Osteocyte (in vitro differentiated cells): ENCODE measurements around the gene LAMA3. TPM values are rescaled to one million over a fixed set of nuclear protein-coding genes. Genes with fewer than 3 reads are reported as not detected.

Source experiments
- DNase-seq: peaks from one replicate; pipeline ENCODE4 v3.0.0; 2021; ENCODE audit warnings: mixed read lengths; ENCODE audit not compliant: unreplicated experiment; ENCODE audit errors: extremely low spot score
- H3K27ac Mint-ChIP-seq: one replicate; pipeline ENCODE4 v1.8.0; 2021; ENCODE audit warnings: mild to moderate bottlenecking, mixed read lengths; ENCODE audit not compliant: unreplicated experiment
- H3K27me3 Mint-ChIP-seq: one replicate; pipeline ENCODE4 v1.8.0; 2021; ENCODE audit warnings: mixed read lengths; ENCODE audit not compliant: unreplicated experiment
- H3K36me3 Mint-ChIP-seq: one replicate; pipeline ENCODE4 v1.8.0; 2021; ENCODE audit warnings: mixed read lengths; ENCODE audit not compliant: unreplicated experiment
- H3K4me1 Mint-ChIP-seq: one replicate; pipeline ENCODE4 v1.8.0; 2021; ENCODE audit warnings: mixed read lengths; ENCODE audit not compliant: unreplicated experiment
- H3K4me3 Mint-ChIP-seq: one replicate; pipeline ENCODE4 v1.8.0; 2021; ENCODE audit warnings: mild to moderate bottlenecking, moderate library complexity, mixed read lengths; ENCODE audit not compliant: unreplicated experiment
- H3K9me3 Mint-ChIP-seq: one replicate; pipeline ENCODE4 v1.8.0; 2021; ENCODE audit warnings: mixed read lengths; ENCODE audit not compliant: unreplicated experiment
- total RNA-seq: library from RNA; stranded (reverse); gene quantifications from 2 replicates; pipeline ENCODE4 v1.2.1, GENCODE V29; 2021
- TF ChIP-seq, protein P1 (sequence below): fragments of 200-600 bp; sonication (generic); IDR thresholded peaks from 2 replicates; pipeline ENCODE4 v1.5.0; 2021; ENCODE audit warnings: antibody characterized with exemption, mild to moderate bottlenecking, moderate library complexity

Gene LAMA3
- total RNA-seq, 1 donor from 2014 or later: not detected

DNA sequence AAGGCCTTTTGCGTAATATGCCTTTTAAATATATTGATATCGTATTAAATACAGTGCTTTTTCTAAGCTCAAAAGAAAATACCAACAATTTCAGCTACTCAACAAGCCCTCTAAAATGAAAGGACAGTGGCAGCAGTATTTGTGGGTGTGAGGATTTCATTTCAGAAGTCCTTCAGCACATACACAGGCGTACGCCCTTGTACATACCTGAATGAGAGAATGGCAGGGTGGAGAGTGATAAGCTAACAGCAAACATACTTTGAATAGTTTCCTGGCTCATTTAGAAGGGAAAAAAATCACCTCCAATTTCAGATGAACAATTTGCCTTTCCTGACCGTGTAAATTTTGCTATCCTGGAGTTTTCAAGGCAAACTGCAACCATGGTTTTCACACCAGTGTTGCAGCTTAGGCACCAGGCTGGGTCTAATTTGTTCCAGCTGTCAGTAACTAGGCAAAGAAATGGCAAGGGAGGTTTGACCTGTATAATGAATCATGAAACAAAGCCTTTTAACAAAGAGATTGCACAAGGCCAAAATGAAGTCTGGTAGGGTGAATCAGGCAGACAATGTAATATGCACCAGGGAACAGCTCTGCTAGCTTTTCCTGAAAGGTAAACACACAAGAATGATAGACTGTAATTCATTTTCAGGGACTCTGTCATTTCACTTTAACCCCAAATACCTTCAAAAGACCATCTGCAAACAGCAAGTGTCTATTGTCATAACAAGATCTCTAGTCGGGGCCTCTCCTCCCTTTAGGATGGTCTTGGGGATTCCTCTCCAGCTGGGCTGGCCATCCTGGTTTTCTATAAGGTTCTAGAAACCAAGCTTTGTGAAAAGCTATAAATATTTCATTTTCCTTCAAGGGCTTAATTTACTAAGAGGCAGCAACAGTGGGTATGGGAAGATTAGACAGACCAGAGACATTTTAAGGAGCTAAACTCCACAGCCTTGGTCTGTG lies 38.0 kb upstream of the LAMA3 start:
- no peak for DNase-seq
- Mint-ChIP-seq H3K36me3 (peaks cover 1% of the 10 kb centered on the region), H3K9me3 (no peaks in the 10 kb centered on the region), H3K4me3 (no peak overlapping the region), H3K27ac (no peak overlapping the region), H3K27me3 (peaks cover 44% of the 10 kb centered on the region), H3K4me1 (no peaks in the 10 kb centered on the region)
- TF ChIP-seq, protein P1, sequence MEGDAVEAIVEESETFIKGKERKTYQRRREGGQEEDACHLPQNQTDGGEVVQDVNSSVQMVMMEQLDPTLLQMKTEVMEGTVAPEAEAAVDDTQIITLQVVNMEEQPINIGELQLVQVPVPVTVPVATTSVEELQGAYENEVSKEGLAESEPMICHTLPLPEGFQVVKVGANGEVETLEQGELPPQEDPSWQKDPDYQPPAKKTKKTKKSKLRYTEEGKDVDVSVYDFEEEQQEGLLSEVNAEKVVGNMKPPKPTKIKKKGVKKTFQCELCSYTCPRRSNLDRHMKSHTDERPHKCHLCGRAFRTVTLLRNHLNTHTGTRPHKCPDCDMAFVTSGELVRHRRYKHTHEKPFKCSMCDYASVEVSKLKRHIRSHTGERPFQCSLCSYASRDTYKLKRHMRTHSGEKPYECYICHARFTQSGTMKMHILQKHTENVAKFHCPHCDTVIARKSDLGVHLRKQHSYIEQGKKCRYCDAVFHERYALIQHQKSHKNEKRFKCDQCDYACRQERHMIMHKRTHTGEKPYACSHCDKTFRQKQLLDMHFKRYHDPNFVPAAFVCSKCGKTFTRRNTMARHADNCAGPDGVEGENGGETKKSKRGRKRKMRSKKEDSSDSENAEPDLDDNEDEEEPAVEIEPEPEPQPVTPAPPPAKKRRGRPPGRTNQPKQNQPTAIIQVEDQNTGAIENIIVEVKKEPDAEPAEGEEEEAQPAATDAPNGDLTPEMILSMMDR: no peak

DNA sequence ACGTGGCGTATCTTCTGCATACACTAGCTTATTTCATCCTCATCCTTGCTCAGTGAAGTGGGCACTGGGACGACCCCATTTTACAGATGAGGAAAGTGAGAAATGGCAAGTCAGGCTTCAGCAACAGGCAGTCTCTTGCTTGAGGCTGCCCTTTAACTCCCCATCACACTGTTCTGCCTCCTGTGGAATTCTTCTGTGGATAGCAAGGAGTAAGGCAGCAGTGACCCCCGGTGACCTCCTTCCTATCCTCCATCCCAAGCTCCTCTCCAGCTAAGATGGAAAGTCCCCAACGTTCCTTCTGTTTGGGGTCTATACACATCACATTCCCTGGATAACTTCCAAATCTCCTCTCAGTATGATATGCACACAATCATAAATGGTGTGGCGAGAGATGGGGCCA lies 37.0 kb upstream of the LAMA3 start:
- TF ChIP-seq, protein P1: no peak
- H3K9me3 Mint-ChIP-seq: no peaks in the 10 kb centered on the region
- no peak overlapping the region for H3K27ac Mint-ChIP-seq

DNA sequence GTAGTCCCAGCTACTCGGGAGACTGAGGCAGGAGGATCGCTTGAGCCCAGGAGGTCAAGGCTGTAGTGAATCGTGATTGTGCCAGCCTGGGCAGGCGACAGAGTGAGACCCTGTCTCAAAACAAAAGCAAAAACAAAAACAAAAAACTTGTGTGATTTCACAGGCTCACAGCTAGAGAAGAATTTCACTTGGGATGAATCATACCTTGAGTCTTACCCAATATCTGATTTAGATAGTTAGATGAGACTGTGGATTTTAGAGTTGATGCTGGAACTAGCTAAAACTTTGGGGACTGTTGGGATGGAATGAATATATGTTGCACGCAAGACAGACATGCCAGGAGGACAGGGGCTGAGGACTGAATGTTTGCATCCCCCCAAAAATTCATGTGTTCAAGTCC lies 31.0 kb upstream of the LAMA3 start:
- TF ChIP-seq, protein P1: no peak
- Mint-ChIP-seq H3K27ac (no peak overlapping the region), H3K4me1 (peaks cover 13% of the 10 kb centered on the region), H3K9me3 (no peaks in the 10 kb centered on the region), H3K27me3 (peaks cover 57% of the 10 kb centered on the region), H3K36me3 (no peaks in the 10 kb centered on the region), H3K4me3 (no peak overlapping the region)
- no peak for DNase-seq

More for the DNA sequence above, 37.0 kb upstream of the LAMA3 start:
- no peak overlapping the region for H3K4me3 Mint-ChIP-seq
- no peak for DNase-seq
- H3K4me1 Mint-ChIP-seq: no peaks in the 10 kb centered on the region
- peaks cover 1% of the 10 kb centered on the region for H3K36me3 Mint-ChIP-seq
- peaks cover 38% of the 10 kb centered on the region for H3K27me3 Mint-ChIP-seq

DNA sequence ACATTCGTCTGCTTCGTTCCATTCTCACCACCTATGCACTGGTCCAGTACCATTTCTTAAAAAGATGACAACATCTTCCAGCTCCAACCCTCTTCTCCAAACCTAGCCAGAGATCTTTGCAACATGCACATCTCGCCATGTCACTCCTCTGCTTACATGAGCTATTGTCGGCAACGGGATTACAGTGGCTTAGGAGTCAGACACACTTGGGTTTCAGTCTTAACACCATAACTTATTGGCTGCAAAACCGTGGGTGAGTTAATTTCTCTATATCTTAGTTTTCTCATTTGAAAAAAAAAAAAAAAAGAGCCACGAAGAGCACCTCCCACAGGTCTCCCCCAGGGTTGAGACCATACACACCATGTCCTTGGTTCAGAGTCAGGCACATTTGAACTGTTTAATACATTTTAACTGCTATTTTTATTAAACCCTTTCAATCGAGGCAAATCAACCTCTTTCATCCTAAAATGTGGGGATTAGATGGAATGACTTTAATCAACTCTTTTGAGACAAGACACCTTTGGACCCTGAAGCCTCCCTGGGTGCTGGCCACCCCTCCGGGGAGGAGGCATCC lies 27.4 kb upstream of the LAMA3 start:
- peaks cover 15% of the 10 kb centered on the region for H3K4me1 Mint-ChIP-seq
- H3K4me3 Mint-ChIP-seq: peak overlapping the region; percentile 64
- TF ChIP-seq, protein P1: no peak
- H3K27me3 Mint-ChIP-seq: peaks cover 78% of the 10 kb centered on the region
- H3K36me3 Mint-ChIP-seq: no peaks in the 10 kb centered on the region
- H3K27ac Mint-ChIP-seq: no peak overlapping the region
- H3K9me3 Mint-ChIP-seq: no peaks in the 10 kb centered on the region
- no peak for DNase-seq
